ENCODE results near the gene HMSD. TPM values are rescaled to one million over a fixed set of nuclear protein-coding genes. Genes with fewer than 3 reads are reported as not detected.

The HMSD gene
- total and polyA plus RNA-seq, 2 experiments from 2014 or later: 2.6 to 25.1 TPM

DNA sequence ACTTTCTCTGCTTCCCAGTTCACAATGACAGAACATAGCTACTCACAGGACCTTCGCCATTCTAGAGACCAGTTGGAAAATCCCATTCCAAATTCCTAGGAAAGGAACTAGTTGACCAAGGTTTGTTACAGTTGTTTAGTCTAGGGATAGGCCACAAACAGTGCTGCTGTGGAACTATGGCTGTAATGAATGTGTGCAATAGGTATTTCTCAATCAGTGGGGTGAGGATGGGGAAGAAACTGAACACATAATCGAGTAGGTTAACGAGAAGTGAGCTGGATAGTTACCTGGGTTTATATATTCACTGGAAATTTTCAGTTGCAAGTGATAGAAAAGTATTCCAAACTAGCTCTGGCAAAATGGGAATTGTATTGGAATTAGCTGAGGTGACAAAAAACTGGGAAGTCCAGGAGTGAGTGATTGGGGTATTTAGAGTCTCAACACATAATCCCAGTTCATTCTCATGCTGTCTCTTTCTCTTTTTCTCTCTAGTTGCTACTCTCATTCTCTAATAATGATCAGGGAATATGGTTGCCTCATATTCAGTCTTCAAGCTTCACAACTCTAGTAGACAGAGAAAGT, 18.2 kb upstream of the HMSD start (continued):
- TF ChIP-seq, protein P1, sequence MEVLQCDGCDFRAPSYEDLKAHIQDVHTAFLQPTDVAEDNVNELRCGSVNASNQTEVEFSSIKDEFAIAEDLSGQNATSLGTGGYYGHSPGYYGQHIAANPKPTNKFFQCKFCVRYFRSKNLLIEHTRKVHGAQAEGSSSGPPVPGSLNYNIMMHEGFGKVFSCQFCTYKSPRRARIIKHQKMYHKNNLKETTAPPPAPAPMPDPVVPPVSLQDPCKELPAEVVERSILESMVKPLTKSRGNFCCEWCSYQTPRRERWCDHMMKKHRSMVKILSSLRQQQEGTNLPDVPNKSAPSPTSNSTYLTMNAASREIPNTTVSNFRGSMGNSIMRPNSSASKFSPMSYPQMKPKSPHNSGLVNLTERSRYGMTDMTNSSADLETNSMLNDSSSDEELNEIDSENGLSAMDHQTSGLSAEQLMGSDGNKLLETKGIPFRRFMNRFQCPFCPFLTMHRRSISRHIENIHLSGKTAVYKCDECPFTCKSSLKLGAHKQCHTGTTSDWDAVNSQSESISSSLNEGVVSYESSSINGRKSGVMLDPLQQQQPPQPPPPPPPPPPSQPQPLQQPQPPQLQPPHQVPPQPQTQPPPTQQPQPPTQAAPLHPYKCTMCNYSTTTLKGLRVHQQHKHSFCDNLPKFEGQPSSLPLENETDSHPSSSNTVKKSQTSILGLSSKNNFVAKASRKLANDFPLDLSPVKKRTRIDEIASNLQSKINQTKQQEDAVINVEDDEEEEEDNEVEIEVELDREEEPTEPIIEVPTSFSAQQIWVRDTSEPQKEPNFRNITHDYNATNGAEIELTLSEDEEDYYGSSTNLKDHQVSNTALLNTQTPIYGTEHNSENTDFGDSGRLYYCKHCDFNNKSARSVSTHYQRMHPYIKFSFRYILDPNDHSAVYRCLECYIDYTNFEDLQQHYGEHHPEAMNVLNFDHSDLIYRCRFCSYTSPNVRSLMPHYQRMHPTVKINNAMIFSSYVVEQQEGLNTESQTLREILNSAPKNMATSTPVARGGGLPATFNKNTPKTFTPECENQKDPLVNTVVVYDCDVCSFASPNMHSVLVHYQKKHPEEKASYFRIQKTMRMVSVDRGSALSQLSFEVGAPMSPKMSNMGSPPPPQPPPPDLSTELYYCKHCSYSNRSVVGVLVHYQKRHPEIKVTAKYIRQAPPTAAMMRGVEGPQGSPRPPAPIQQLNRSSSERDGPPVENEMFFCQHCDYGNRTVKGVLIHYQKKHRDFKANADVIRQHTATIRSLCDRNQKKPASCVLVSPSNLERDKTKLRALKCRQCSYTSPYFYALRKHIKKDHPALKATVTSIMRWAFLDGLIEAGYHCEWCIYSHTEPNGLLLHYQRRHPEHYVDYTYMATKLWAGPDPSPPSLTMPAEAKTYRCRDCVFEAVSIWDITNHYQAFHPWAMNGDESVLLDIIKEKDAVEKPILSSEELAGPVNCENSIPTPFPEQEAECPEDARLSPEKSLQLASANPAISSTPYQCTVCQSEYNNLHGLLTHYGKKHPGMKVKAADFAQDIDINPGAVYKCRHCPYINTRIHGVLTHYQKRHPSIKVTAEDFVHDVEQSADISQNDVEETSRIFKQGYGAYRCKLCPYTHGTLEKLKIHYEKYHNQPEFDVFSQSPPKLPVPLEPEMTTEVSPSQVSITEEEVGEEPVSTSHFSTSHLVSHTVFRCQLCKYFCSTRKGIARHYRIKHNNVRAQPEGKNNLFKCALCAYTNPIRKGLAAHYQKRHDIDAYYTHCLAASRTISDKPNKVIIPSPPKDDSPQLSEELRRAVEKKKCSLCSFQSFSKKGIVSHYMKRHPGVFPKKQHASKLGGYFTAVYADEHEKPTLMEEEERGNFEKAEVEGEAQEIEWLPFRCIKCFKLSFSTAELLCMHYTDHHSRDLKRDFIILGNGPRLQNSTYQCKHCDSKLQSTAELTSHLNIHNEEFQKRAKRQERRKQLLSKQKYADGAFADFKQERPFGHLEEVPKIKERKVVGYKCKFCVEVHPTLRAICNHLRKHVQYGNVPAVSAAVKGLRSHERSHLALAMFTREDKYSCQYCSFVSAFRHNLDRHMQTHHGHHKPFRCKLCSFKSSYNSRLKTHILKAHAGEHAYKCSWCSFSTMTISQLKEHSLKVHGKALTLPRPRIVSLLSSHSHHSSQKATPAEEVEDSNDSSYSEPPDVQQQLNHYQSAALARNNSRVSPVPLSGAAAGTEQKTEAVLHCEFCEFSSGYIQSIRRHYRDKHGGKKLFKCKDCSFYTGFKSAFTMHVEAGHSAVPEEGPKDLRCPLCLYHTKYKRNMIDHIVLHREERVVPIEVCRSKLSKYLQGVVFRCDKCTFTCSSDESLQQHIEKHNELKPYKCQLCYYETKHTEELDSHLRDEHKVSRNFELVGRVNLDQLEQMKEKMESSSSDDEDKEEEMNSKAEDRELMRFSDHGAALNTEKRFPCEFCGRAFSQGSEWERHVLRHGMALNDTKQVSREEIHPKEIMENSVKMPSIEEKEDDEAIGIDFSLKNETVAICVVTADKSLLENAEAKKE (CRISPR knock-in tag; IDR thresholded peaks at IDR 0.05): no peak
- TF ChIP-seq ZNF114 (CRISPR knock-in tag; IDR thresholded peaks at IDR 0.05) (no peak), CREB1 (CRISPR knock-in tag; IDR thresholded peaks at IDR 0.05; ENCODE audit: low read depth) (no peak), STAT1 (IDR thresholded peaks at IDR 0.05; ENCODE audit: unreplicated experiment) (no peak)
- TF ChIP-seq, protein P2, sequence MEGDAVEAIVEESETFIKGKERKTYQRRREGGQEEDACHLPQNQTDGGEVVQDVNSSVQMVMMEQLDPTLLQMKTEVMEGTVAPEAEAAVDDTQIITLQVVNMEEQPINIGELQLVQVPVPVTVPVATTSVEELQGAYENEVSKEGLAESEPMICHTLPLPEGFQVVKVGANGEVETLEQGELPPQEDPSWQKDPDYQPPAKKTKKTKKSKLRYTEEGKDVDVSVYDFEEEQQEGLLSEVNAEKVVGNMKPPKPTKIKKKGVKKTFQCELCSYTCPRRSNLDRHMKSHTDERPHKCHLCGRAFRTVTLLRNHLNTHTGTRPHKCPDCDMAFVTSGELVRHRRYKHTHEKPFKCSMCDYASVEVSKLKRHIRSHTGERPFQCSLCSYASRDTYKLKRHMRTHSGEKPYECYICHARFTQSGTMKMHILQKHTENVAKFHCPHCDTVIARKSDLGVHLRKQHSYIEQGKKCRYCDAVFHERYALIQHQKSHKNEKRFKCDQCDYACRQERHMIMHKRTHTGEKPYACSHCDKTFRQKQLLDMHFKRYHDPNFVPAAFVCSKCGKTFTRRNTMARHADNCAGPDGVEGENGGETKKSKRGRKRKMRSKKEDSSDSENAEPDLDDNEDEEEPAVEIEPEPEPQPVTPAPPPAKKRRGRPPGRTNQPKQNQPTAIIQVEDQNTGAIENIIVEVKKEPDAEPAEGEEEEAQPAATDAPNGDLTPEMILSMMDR (conservative IDR thresholded peaks at IDR 0.05; ENCODE audit: low read depth in 2 of 2): no peak

DNA sequence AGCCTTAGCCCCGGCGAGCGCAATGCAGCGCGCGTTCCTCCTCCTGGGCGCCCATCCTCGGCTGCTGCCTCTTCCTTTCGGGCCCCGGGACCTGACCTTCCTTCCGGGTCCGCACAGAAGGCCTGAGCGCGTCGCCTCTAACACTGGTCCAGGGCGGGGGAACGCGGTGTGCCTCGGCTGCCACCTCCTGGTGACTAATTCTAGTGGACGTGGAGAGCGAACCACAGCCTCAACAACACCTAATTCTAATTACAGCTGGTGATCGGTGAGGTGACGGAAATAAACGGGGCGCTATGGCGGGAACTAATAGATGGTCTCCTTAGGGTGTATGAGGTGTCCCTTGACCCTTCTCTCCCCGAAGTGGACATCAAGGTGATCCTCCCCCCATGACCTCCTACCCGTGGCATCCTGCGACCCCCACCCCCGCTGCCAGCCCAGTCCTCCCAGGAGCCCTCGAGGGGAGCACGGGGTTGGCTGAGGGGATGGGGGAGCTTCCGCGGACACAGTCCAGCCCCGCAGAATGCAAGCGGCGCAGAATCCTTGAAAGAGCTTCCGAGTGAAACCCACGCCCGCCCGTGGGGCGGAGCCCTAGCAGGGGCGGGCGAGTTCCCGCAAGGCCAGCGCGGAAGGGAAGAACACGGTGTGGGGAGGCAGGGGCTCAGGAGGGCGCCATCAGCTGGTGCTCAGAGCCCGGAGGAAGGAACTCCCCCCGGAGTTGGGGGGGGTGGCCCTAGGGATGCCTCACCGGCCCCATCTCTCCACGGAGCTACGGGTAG, 12.8 kb upstream of the HMSD start:
- peak overlapping the region; percentile 91 for H3K4me2 ChIP-seq

More for the DNA sequence above, 12.8 kb upstream of the HMSD start:
- H3K4me3 ChIP-seq: peak overlapping the region; percentile 77
- DNase-seq (ENCODE audit: low spot score): peak; percentile 96
- peak overlapping the region; percentile 73; the same call in 2 of the 3 replicates for H3K4me3 Mint-ChIP-seq
- no peaks in the 10 kb centered on the region for H3K9me3 Mint-ChIP-seq
- H3K4me1 ChIP-seq (ENCODE audit: insufficient read depth): no peaks in the 10 kb centered on the region; the same call in 1 of the 2 replicates
- no peaks in the 10 kb centered on the region for H4K20me1 ChIP-seq (replicated peaks; ENCODE audit: insufficient read depth)
- TF ChIP-seq CREB1 (CRISPR knock-in tag; IDR thresholded peaks at IDR 0.05; ENCODE audit: low read depth) (peak; percentile 52; the same call in 1 of the 2 replicates), STAT1 (IDR thresholded peaks at IDR 0.05; ENCODE audit: unreplicated experiment) (no peak), ZNF331 (CRISPR knock-in tag; IDR thresholded peaks at IDR 0.05; ENCODE audit: low read depth) (no peak)
- TF ChIP-seq, protein P2 (conservative IDR thresholded peaks at IDR 0.05; ENCODE audit: low read depth in 2 of 2): peak; percentile 66 to 92
- TF ChIP-seq, protein P3, sequence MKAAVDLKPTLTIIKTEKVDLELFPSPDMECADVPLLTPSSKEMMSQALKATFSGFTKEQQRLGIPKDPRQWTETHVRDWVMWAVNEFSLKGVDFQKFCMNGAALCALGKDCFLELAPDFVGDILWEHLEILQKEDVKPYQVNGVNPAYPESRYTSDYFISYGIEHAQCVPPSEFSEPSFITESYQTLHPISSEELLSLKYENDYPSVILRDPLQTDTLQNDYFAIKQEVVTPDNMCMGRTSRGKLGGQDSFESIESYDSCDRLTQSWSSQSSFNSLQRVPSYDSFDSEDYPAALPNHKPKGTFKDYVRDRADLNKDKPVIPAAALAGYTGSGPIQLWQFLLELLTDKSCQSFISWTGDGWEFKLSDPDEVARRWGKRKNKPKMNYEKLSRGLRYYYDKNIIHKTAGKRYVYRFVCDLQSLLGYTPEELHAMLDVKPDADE (IDR thresholded peaks at IDR 0.05): no peak
- H3K27me3 Mint-ChIP-seq (ENCODE audit: insufficient read depth, low read depth, poor library complexity): no peaks in the 10 kb centered on the region
- H3K36me3 ChIP-seq (ENCODE audit: insufficient read depth): no peaks in the 10 kb centered on the region
- H2AFZ ChIP-seq: peak overlapping the region; percentile 100
- H3K27ac Mint-ChIP-seq: no peak overlapping the region
- H3K9me2 ChIP-seq (ENCODE audit: insufficient read depth): no peaks in the 10 kb centered on the region
- H3K36me3 Mint-ChIP-seq (ENCODE audit: low read depth): no peaks in the 10 kb centered on the region
- H3K4me1 Mint-ChIP-seq: no peaks in the 10 kb centered on the region
- H3K27me3 ChIP-seq (ENCODE audit: insufficient read depth): peaks cover 41% of the 10 kb centered on the region
- H3K27ac ChIP-seq (ENCODE audit: low read depth): no peak overlapping the region
- H3K79me2 ChIP-seq (replicated peaks; ENCODE audit: insufficient read depth): no peaks in the 10 kb centered on the region
- no peaks in the 10 kb centered on the region for H3F3A ChIP-seq (replicated peaks; ENCODE audit: low read depth)
- peak; percentile 98 for ATAC-seq
